HUES64 (cell line): ENCODE data around the gene PEX11B.
"Not testable (repeated sequence)": the region's sequence is repeated elsewhere in the genome, so short reads cannot be mapped to it uniquely, and the experiment has no call there.

Experiments used
- H3K27ac ChIP-seq: 2 replicates; pipeline ENCODE4 v1.7.0; 2013; ENCODE audit warnings: low read depth, low read length, inconsistent platforms
- H3K27me3 ChIP-seq: 2 replicates; pipeline ENCODE4 v1.6.1; 2013; ENCODE audit warnings: mild to moderate bottlenecking, low read length; ENCODE audit not compliant: insufficient read depth
- H3K36me3 ChIP-seq: 2 replicates; pipeline ENCODE4 v1.6.1; 2013; ENCODE audit warnings: mild to moderate bottlenecking, low read length; ENCODE audit not compliant: insufficient read depth
- H3K4me1 ChIP-seq: 2 replicates; pipeline ENCODE4 v1.6.1; 2013; ENCODE audit warnings: mild to moderate bottlenecking, low read length, moderate library complexity; ENCODE audit not compliant: insufficient read depth
- H3K4me3 ChIP-seq: 2 replicates; pipeline ENCODE4 v1.5.1; 2013; ENCODE audit warnings: mild to moderate bottlenecking, low read length, moderate library complexity
- H3K9ac ChIP-seq: 2 replicates; pipeline ENCODE4 v1.6.1; 2013; ENCODE audit warnings: mild to moderate bottlenecking, low read depth, low read length
- H3K9me3 ChIP-seq: 2 replicates; pipeline ENCODE4 v1.6.1; 2013; ENCODE audit warnings: low read depth, low read length; ENCODE audit not compliant: insufficient read depth
- WGBS: fragments of 150-250, 120-280 bp; methylation state at CpG from one replicate; pipeline ENCODE4 v1.1.7; 2013; ENCODE audit warnings: missing lambda C conversion rate; 5-methylcytosine and 5-hydroxymethylcytosine counted together

Gene PEX11B

DNA sequence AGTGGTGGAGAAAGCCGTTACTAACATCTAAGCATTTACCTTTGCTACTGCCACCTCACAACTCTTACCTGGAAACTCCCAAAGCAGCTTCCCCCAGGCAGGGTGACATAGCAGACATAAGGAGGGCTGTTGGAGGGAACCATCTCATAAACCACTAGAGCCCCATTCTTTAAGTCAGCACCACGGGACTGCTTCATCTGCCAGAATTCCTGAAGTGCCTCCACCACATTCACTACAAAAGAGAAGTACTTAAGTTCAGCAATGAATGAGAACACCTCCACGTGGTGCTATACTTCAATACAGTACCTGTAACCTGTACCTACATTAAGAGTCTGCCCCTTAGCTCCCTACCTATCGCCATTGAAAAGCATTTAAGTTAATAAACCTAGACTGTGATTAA is 29.0 kb upstream of the PEX11B start:
- no peaks in the 10 kb centered on the region for H3K36me3 ChIP-seq
- no peak overlapping the region for H3K27ac ChIP-seq
- H3K9ac ChIP-seq = no peak overlapping the region
- H3K9me3 ChIP-seq = no peaks in the 10 kb centered on the region
- WGBS = 53% methylated on average over 4 of the region's 4 CpGs
- peaks cover 12% of the 10 kb centered on the region for H3K4me1 ChIP-seq
- H3K4me3 ChIP-seq = no peak overlapping the region
- H3K27me3 ChIP-seq = no peaks in the 10 kb centered on the region

- H3K4me1 ChIP-seq = peaks cover 12% of the 10 kb centered on the region
- H3K4me3 ChIP-seq = no peak overlapping the region
- no peaks in the 10 kb centered on the region for H3K36me3 ChIP-seq
- no peak overlapping the region for H3K9ac ChIP-seq
- no peaks in the 10 kb centered on the region for H3K27me3 ChIP-seq
- WGBS = 93% methylated on average over 4 of the region's 4 CpGs
- H3K9me3 ChIP-seq = no peaks in the 10 kb centered on the region
- no peak overlapping the region for H3K27ac ChIP-seq
Observed at GRCh38 chr1:145946477-145946986, 28.0 kb upstream of the PEX11B start.

GRCh38 chr1:145944532-145944931 is 26.0 kb upstream of the PEX11B start:
- Histone ChIP-seq H3K27ac (no peak overlapping the region), H3K9ac (no peak overlapping the region), H3K4me1 (peaks cover 12% of the 10 kb centered on the region), H3K9me3 (no peaks in the 10 kb centered on the region), H3K36me3 (no peaks in the 10 kb centered on the region), H3K4me3 (no peak overlapping the region), H3K27me3 (no peaks in the 10 kb centered on the region)
- WGBS = 90% methylated on average over 3 of the region's 3 CpGs

DNA sequence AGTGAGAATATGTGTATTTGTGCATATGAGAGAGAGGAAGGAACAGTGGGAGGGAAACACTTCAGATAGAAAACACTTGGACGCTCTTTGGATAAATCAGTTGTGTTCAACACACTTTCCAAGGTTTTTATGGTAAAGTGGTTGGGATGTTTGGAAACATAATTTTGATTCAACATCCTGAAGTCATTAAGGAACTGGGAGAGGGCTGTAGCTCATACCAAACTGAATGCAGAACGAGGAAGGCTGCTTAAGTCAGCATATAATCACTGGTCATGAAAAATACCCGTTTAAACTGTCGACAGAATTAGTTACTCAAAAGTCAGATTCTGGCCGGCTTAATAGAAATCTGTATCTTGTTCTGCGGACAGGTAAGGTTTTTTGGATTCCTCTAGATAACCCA is 24.4 kb upstream of the PEX11B start:
- no peak overlapping the region for H3K27ac ChIP-seq
- no peak overlapping the region for H3K4me3 ChIP-seq
- peaks cover 11% of the 10 kb centered on the region for H3K4me1 ChIP-seq
- H3K9me3 ChIP-seq = no peaks in the 10 kb centered on the region
- no peak overlapping the region for H3K9ac ChIP-seq
- H3K27me3 ChIP-seq = no peaks in the 10 kb centered on the region
- WGBS = 89% methylated on average over 6 of the region's 6 CpGs
- H3K36me3 ChIP-seq = no peaks in the 10 kb centered on the region

- peaks cover 7% of the 10 kb centered on the region for H3K4me1 ChIP-seq
- H3K9ac ChIP-seq = no peak overlapping the region
- no peak overlapping the region for H3K27ac ChIP-seq
- H3K4me3 ChIP-seq = no peak overlapping the region
- no peaks in the 10 kb centered on the region for H3K27me3 ChIP-seq
- H3K9me3 ChIP-seq = no peaks in the 10 kb centered on the region
- 96% methylated on average over 4 of the region's 4 CpGs for WGBS
- H3K36me3 ChIP-seq = no peaks in the 10 kb centered on the region
Observed at GRCh38 chr1:145942405-145942804, 23.9 kb upstream of the PEX11B start.

- Histone ChIP-seq H3K9me3 (no peaks in the 10 kb centered on the region), H3K9ac (no peak overlapping the region), H3K36me3 (no peaks in the 10 kb centered on the region), H3K4me3 (no peak overlapping the region), H3K27ac (no peak overlapping the region), H3K27me3 (no peaks in the 10 kb centered on the region), H3K4me1 (peaks cover 20% of the 10 kb centered on the region)
- 95% methylated on average over 1 of the region's 1 CpG for WGBS
Observed at GRCh38 chr1:145937436-145937835, 18.9 kb upstream of the PEX11B start.

DNA sequence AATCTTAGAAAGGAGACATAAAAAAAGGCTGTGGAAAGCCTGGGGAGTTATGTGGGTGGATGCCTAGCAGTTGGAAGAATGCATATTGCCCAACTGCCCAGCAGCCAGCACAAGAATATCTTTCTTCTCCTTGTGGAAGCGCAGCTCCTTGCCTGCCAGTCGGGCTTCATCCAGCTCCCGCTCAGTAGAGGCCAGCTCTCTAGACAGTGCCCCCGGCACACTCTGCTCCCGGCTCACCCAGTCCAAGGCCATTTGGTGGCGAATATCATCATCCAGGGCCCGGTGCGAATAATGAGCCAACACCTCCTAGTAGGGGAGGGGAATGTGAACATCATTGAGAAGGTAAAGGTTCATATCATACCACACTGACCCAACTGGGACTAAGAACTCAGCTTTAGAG is 17.7 kb upstream of the PEX11B start:
- H3K27me3 ChIP-seq = no peaks in the 10 kb centered on the region
- no peak overlapping the region for H3K9ac ChIP-seq
- 90% methylated on average over 6 of the region's 8 CpGs for WGBS
- no peak overlapping the region for H3K27ac ChIP-seq
- no peaks in the 10 kb centered on the region for H3K36me3 ChIP-seq
- no peaks in the 10 kb centered on the region for H3K9me3 ChIP-seq
- H3K4me1 ChIP-seq = peaks cover 23% of the 10 kb centered on the region
- no peak overlapping the region for H3K4me3 ChIP-seq

DNA sequence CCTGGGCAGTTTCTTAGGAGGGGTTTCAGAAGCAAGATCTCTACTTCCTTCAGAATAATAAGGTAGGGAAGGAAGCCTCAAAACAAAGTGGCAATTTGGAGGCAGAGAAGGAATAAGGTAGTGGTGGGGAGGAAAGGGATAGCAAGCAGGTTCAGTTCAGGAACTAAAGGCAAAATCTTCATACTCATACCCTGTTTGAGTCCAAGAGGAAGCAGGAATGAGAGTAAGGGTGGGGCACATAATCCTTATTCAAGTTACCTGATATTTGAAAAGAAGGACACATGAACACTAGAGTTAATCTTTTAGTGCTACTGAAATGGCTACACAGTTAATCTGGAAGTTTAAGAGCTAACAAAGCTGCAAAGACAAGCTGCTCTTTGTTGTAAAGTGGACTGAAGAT is 17.2 kb upstream of the PEX11B start:
- Histone ChIP-seq H3K27me3 (no peaks in the 10 kb centered on the region), H3K9me3 (no peaks in the 10 kb centered on the region), H3K9ac (no peak overlapping the region), H3K36me3 (no peaks in the 10 kb centered on the region), H3K4me3 (no peak overlapping the region), H3K27ac (no peak overlapping the region), H3K4me1 (peaks cover 23% of the 10 kb centered on the region)

DNA sequence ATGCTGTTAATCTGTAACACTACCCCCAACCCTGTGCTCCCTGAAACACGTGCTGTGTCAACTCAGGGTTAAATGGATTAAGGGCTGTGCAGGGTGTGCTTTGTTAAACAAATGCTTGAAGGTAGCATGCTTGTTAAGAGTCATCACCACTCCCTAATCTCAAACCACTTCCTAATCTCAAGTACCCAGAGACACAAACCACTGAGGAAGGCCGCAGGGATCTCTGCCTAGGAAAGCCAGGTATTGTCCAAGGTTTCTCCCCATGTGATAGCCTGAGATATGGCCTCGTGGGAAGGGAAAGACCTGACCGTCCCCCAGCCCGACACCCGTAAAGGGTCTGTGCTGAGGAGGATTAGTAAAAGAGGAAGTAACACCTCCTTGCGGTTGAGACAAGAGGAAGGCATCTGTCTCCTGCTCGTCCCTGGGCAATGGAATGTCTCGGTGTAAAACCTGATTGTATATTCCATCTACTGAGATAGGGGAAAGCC is 14.0 kb upstream of the PEX11B start:
- H3K4me1 ChIP-seq = peaks cover 23% of the 10 kb centered on the region
- H3K27me3 ChIP-seq, H3K4me3 ChIP-seq, H3K9me3 ChIP-seq, H3K36me3 ChIP-seq: not testable (repeated sequence)
- H3K27ac ChIP-seq = peak overlapping the region; percentile 77; the same call in 1 of the 2 replicates
- WGBS = 14% methylated on average over 7 of the region's 9 CpGs
- H3K9ac ChIP-seq = peak overlapping the region; percentile 36; the same call in 1 of the 2 replicates

DNA sequence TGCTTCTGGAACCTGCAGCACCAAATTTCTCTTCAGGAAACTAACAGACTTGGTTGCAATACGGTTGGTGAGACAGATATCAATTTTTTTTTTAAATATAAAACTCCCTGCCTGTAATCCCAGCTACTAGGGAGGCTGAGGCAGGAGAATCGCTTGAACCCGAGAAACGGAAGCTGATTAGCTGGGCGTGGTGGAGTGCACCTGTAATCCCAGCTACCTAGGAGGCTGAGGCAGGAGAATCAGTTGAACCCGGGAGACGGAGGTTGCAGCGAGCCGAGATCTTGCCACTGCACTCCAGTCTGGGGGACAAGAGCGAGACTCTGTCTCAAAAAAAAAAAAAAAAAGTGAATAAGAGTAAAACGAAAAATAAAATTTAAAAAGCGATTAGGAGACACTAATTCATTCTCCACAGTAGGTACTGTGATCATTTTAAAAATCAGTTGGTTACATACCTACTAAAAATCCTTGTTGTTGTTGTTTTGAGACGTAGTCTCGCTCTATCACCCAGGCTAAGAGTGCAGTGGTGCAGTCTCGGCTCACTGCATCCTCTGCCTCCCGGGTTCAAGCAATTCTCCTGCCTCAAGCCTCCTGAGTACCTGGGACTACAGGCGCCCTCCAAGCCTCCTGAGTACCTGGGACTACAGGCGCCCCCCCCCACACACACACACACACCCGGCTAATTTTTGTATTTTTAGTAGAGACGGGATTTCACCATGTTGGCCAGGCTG is 9.6 kb upstream of the PEX11B start:
- Histone ChIP-seq H3K4me1 (peaks cover 13% of the 10 kb centered on the region), H3K27me3 (no peaks in the 10 kb centered on the region), H3K9me3 (no peaks in the 10 kb centered on the region), H3K4me3 (peak overlapping the region; percentile 97), H3K36me3 (peaks cover 25% of the 10 kb centered on the region), H3K27ac (peak overlapping the region; percentile 95), H3K9ac (peak overlapping the region; percentile 94)
- WGBS = 77% methylated on average over 18 of the region's 20 CpGs

GRCh38 chr1:145927063-145927886 is 8.8 kb upstream of the PEX11B start, which contains the start of gene RBM8A:
TSS of gene RBM8A (minus strand) at chr1:145927484. CDS start at chr1:145927426, 58 bp downstream.
- Histone ChIP-seq H3K27me3 (no peaks in the 10 kb centered on the region), H3K9ac (peak within 1 kb of the TSS; percentile 94), H3K4me1 (peaks cover 6% of the 10 kb centered on the region), H3K36me3 (peaks cover 32% of the 10 kb centered on the region), H3K27ac (peak within 1 kb of the TSS; percentile 95), H3K4me3 (peak within 1 kb of the TSS; percentile 97), H3K9me3 (no peaks in the 10 kb centered on the region)
- under 1% methylated on average over 41 of the region's 41 CpGs for WGBS
